ENCODE measurements around the gene CELF3.
A peak's percentile ranks its signal among the peaks of the same experiment; 100 is the strongest.
"Not testable (repeated sequence)": the region's sequence is repeated elsewhere in the genome, so short reads cannot be mapped to it uniquely, and the experiment has no call there.

The CELF3 gene
- total RNA-seq = 0 to 0.09 (median 0) reads per million in 4 experiments

GRCh38 chr1:151716771-151717631, at the start of gene CELF3:
CELF3 (minus strand) TSS chr1:151716803; CDS start chr1:151716020, 783 bp downstream.
- no peak for DNase-seq

- DNase-seq = no peak
Measured at GRCh38 chr1:151763990-151764389, 47.4 kb upstream of the CELF3 start.

GRCh38 chr1:151762941-151763921, 46.6 kb upstream of the CELF3 start, which contains the start of gene MRPL9:
MRPL9 (minus strand) TSS chr1:151763496; CDS start chr1:151763479, 17 bp downstream.
- peak; percentile 61 for DNase-seq

GRCh38 chr1:151760597-151761385, 44.2 kb upstream of the CELF3 start:
- no peak for DNase-seq

GRCh38 chr1:151759241-151759640, 42.6 kb upstream of the CELF3 start:
- DNase-seq = no peak

- DNase-seq = no peak
Measured at GRCh38 chr1:151756291-151756690, 39.7 kb upstream of the CELF3 start.

GRCh38 chr1:151741516-151741915, 24.9 kb upstream of the CELF3 start:
- no peak for DNase-seq

GRCh38 chr1:151739590-151740355, 23.2 kb upstream of the CELF3 start:
- no peak for DNase-seq

- no peak for DNase-seq
Measured at GRCh38 chr1:151737479-151737878, 20.9 kb upstream of the CELF3 start.

GRCh38 chr1:151737026-151737425, 20.4 kb upstream of the CELF3 start:
- no peak for DNase-seq

GRCh38 chr1:151733995-151734394, 17.4 kb upstream of the CELF3 start:
- DNase-seq = not testable (repeated sequence)

GRCh38 chr1:151733126-151733525, 16.5 kb upstream of the CELF3 start:
- no peak for DNase-seq

GRCh38 chr1:151729966-151730291, 13.3 kb upstream of the CELF3 start:
- no peak for DNase-seq

GRCh38 chr1:151729157-151729965, 12.8 kb upstream of the CELF3 start:
- DNase-seq = no peak

- no peak for DNase-seq
Measured at GRCh38 chr1:151728151-151729054, 11.8 kb upstream of the CELF3 start.

- no peak for DNase-seq
Measured at GRCh38 chr1:151723726-151724370, 7.2 kb upstream of the CELF3 start.

GRCh38 chr1:151721788-151722510, 5.3 kb upstream of the CELF3 start:
- no peak for DNase-seq

GRCh38 chr1:151720974-151721787, 4.6 kb upstream of the CELF3 start, which contains the start of gene RIIAD1:
RIIAD1 (plus strand) TSS chr1:151721522; CDS start chr1:151721537, 15 bp downstream.
- peak; percentile 21 for DNase-seq

All from effector CD8-positive, alpha-beta T cell (primary cell).